Fibroblast of mammary gland (primary cell): ENCODE measurements around the gene CDH4.

ENCODE experiments used
- DNase-seq: peaks from one replicate; pipeline ENCODE4 v3.0.0-alpha.2; 2010; ENCODE audit warnings: low read depth
- H3K4me3 ChIP-seq: 2 replicates; pipeline ENCODE4 v1.5.1; 2011; ENCODE audit warnings: low read depth, mild to moderate bottlenecking, low read length, moderate library complexity; ENCODE audit not compliant: control insufficient read depth
- CTCF ChIP-seq: conservative IDR thresholded peaks from 2 replicates; pipeline ENCODE4 v1.5.1; 2011; ENCODE audit warnings: low read depth, low read length, inconsistent platforms; ENCODE audit not compliant: control insufficient read depth, insufficient read depth

CDH4 gene

GRCh38 chr20:61683721-61684120 is 431.7 kb downstream of the CDH4 start:
- no peak for DNase-seq

DNA sequence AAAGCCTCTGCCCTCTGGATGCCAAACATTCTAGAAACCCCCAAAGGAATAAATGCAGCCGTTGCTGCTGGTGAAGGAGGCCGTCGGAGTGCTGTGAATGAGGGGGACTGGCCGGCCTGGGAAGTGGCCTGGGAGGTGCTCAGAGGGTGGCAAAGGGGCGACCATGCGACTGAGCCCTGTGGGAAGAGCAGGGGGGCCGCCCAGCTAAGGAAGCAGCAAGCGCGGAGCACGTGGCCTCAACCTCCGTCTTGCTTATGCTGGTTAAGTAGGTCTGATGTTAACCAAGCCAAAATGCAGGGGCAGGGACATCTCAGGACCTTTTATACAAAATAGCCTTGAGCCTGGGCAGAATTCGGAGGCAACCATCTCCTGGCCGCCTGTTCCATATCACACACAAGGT is 432.1 kb downstream of the CDH4 start:
- no peak for DNase-seq
- no peak overlapping the region for H3K4me3 ChIP-seq
- no peak for TF ChIP-seq CTCF

More at GRCh38 chr20:61683721-61684120, 431.7 kb downstream of the CDH4 start:
- no peak for TF ChIP-seq CTCF
- H3K4me3 ChIP-seq, result no peak overlapping the region

- H3K4me3 ChIP-seq, result no peak overlapping the region
- TF ChIP-seq CTCF, result no peak
- no peak for DNase-seq
These were observed 432.6 kb downstream of the CDH4 start for GRCh38 chr20:61684583-61685235.

DNA sequence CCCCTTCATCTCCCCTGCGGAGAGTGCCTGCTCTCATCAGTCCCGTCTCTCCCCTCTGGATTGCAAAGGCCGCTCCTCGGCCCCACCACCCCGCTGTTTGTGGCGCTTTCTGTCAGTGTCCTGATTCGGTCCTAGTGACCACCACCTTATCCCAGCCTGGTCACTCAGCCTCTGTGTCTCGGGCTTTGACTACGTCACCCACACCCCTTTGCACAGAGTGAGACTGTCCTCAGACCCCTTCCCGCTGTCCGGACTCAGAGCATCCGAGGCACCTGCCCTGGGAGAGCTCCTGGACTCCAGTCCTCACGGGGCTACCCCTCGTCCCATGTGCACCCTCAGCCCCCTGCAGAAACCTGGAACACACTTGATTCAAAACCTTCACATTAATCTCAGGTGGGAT is 433.4 kb downstream of the CDH4 start:
- DNase-seq, result no peak
- H3K4me3 ChIP-seq, result no peak overlapping the region
- TF ChIP-seq CTCF, result no peak

DNA sequence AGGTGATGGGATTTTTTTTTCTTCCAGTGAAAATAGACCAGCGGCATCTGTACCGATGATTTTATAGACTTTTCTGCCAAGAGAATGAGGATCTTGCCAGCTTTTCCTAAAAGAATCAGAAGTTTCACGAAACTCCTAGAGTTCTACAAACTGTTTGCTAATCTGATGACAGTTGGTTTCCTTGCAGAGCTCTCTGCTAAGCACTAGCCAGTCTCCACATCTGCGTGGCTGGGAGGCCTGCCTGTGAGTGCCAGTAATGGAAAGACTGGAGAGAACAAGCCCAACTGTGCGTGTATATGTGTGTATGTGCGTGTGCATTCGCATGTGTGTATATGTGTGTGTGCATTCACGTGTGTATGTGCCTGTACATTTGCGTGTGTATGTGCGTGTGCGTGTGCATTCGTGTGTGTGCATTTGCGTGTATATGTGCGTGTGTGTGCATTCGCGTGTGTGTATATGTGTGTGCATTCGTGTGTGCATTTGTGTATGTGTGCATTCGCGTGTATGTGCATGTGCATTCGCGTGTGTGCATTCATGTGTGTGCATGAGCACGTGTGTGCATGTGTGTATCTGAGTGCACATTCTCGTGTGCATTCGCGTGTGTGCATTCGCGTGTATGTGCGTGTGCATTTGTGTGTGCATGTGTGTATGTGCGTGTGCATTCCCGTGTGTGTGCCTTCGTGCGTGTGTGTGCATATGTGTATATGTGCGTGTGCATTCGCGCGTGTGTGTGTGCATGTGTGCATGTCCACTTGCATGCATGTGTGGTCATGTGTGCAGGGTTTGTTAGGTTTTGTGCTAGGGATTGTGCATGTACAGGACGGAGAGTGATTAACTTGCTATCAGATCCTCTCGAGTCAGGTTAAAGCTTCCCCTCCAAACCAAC is 434.2 kb downstream of the CDH4 start:
- TF ChIP-seq CTCF, result no peak
- DNase-seq, result no peak
- no peak overlapping the region for H3K4me3 ChIP-seq

GRCh38 chr20:61688411-61688810 is 436.4 kb downstream of the CDH4 start:
- DNase-seq, result no peak
- no peak for TF ChIP-seq CTCF
- H3K4me3 ChIP-seq, result no peak overlapping the region
